Mucosa of gallbladder (tissue), 1 donor: Measurements from ENCODE around the gene RHOA. TPM values are rescaled to one million over a fixed set of nuclear protein-coding genes. Genes with fewer than 3 reads are reported as not detected.
"Not testable (repeated sequence)": the region's sequence is repeated elsewhere in the genome, so short reads cannot be mapped to it uniquely, and the experiment has no call there.

ENCODE experiments used
- DNase-seq: peaks from one replicate; pipeline ENCODE4 v3.0.0-alpha.2; 2020; ENCODE audit warnings: low spot score
- total RNA-seq: library from RNA; stranded (reverse); gene quantifications from one replicate; pipeline ENCODE4 v1.2.1, GENCODE V29; 2021
- donor health status: DM: no; HTN: no; CAD: no.

The RHOA gene
- total RNA-seq, 1 donor from 2014 or later: 386 TPM

- no peak for DNase-seq
Observed at GRCh38 chr3:49362561-49362960, 49.2 kb downstream of the RHOA start.

GRCh38 chr3:49359623-49360022 lies 52.2 kb downstream of the RHOA start:
- DNase-seq: no peak

GRCh38 chr3:49358884-49359225 lies 52.9 kb downstream of the RHOA start:
- DNase-seq: no peak

- peak; percentile 96 for DNase-seq
Observed at GRCh38 chr3:49358217-49358883, 53.4 kb downstream of the RHOA start, which contains the start of gene GPX1. TSS of gene GPX1 (minus strand) at chr3:49358353. CDS start at chr3:49358278, 75 bp downstream.

GRCh38 chr3:49357443-49358216 lies 54.1 kb downstream of the RHOA start:
- DNase-seq: peak; percentile 20

GRCh38 chr3:49357095-49357442 lies 54.7 kb downstream of the RHOA start:
- DNase-seq: not testable (repeated sequence)

- no peak for DNase-seq
Observed at GRCh38 chr3:49352890-49353421, 58.8 kb downstream of the RHOA start.

- no peak for DNase-seq
Observed at GRCh38 chr3:49352281-49352680, 59.5 kb downstream of the RHOA start.

- no peak for DNase-seq
Observed at GRCh38 chr3:49351521-49352011, 60.2 kb downstream of the RHOA start.

- DNase-seq: no peak
Observed at GRCh38 chr3:49349348-49350114, 62.2 kb downstream of the RHOA start.

GRCh38 chr3:49348361-49348760 lies 63.4 kb downstream of the RHOA start:
- not testable (repeated sequence) for DNase-seq

GRCh38 chr3:49346797-49347251 lies 65.0 kb downstream of the RHOA start:
- no peak for DNase-seq

- no peak for DNase-seq
Observed at GRCh38 chr3:49343163-49343562, 68.6 kb downstream of the RHOA start.

GRCh38 chr3:49341996-49342395 lies 69.8 kb downstream of the RHOA start:
- DNase-seq: no peak

- peak; percentile 92 for DNase-seq
Observed at GRCh38 chr3:49339941-49340800, 71.6 kb downstream of the RHOA start, which contains the start of gene USP4. TSS of gene USP4 (minus strand) at chr3:49340053. CDS start at chr3:49340024, 29 bp downstream.

GRCh38 chr3:49339581-49339940 lies 72.2 kb downstream of the RHOA start:
- no peak for DNase-seq

GRCh38 chr3:49333916-49334633 lies 77.7 kb downstream of the RHOA start:
- no peak for DNase-seq

GRCh38 chr3:49333091-49333490 lies 78.7 kb downstream of the RHOA start:
- DNase-seq: no peak

- no peak for DNase-seq
Observed at GRCh38 chr3:49329186-49329585, 82.6 kb downstream of the RHOA start.

GRCh38 chr3:49328350-49328749 lies 83.4 kb downstream of the RHOA start:
- not testable (repeated sequence) for DNase-seq
